Esophagus squamous epithelium (tissue), 4 donors: Measurements from ENCODE around the gene OR2L13.

ENCODE experiments used
- POLR2A ChIP-seq, 4 donors: fragments of 450-650 bp; IDR thresholded peaks; one replicate each; pipeline ENCODE4 v1.6.1; 2017; ENCODE audit warnings: antibody characterized with exemption in 4 of 4, mild to moderate bottlenecking in 4 of 4, moderate library complexity in 3 of 4
- TF ChIP-seq, protein P1 (sequence below), 6 experiments: fragments of 450-650 bp in 4 of 6; fragments of 200-600 bp in 2 of 6; sonication (generic) in 2 of 6; IDR thresholded peaks; one replicate each; pipeline ENCODE4 v1.5.1; 2016 to 2019; ENCODE audit warnings: antibody characterized with exemption in 6 of 6, mild to moderate bottlenecking in 4 of 6, moderate library complexity in 4 of 6

DNA sequence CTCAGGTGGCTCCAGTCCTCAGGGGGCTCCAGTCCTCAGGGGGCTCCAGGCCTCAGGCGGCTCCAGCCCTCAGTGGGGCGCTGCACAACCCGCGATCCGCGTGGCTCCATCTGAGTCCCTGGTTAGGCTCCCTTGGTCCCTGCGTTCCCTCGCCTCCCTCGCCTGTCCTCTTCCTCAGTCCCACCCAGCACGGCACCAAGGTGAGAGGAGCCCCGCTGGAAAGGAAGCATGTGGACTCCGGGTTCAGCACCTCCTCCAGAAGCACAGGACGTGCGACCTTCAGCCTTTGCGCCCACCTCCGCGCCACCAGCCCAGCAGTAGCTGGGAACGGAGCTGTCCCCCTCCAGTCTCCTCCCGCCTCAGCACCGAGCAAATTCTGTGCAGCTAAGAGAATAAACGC, 41.8 kb downstream of the OR2L13 start:
- TF ChIP-seq, protein P1, sequence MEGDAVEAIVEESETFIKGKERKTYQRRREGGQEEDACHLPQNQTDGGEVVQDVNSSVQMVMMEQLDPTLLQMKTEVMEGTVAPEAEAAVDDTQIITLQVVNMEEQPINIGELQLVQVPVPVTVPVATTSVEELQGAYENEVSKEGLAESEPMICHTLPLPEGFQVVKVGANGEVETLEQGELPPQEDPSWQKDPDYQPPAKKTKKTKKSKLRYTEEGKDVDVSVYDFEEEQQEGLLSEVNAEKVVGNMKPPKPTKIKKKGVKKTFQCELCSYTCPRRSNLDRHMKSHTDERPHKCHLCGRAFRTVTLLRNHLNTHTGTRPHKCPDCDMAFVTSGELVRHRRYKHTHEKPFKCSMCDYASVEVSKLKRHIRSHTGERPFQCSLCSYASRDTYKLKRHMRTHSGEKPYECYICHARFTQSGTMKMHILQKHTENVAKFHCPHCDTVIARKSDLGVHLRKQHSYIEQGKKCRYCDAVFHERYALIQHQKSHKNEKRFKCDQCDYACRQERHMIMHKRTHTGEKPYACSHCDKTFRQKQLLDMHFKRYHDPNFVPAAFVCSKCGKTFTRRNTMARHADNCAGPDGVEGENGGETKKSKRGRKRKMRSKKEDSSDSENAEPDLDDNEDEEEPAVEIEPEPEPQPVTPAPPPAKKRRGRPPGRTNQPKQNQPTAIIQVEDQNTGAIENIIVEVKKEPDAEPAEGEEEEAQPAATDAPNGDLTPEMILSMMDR (IDR thresholded peaks at IDR 0.05), result no peak
- no peak for TF ChIP-seq POLR2A (IDR thresholded peaks at IDR 0.05)
